PC-3 (cell line): ENCODE results near the gene LEP. TPM values are rescaled to one million over a fixed set of nuclear protein-coding genes. Genes with fewer than 3 reads are reported as not detected.

Experiments
- ATAC-seq: fragments of 200-7000 bp; cut with Tn5 transposase; 2 replicates; pipeline ENCODE4 v1.9.1; 2020; ENCODE audit warnings: mild to moderate bottlenecking, moderate library complexity
- BruUV-seq: library from RNA; stranded (reverse); fragments of 400-500 nt; replicated peaks from 2 replicates; lab custom pipeline; 2021; lab: Mats Ljungman, UMichigan
- CTCF ChIA-PET: fragments of 300-600 bp; sonication (Branson Sonifier 250); formaldehyde crosslinking; loops from one replicate; lab custom pipeline; 2022; ENCODE audit warnings: antibody characterized with exemption; lab: Charles Lee
- POLR2A ChIA-PET: fragments of 300-600 bp; sonication (Branson Sonifier 250); formaldehyde crosslinking; loops from one replicate; lab custom pipeline; 2022; ENCODE audit warnings: antibody characterized with exemption; ENCODE audit not compliant: unreplicated experiment; lab: Charles Lee
- DNase-seq: peaks from one replicate; pipeline ENCODE4 v3.0.0-alpha.2; 2015
- H2AFZ ChIP-seq: fragments of 300-600 bp; sonication (generic); 2 replicates; pipeline ENCODE4 v1.6.0; 2016; ENCODE audit warnings: antibody characterized with exemption, low read length
- H3F3A ChIP-seq: fragments of 300-600 bp; sonication (generic); one replicate; pipeline ENCODE4 v1.6.0; 2017; ENCODE audit warnings: antibody characterized with exemption, low read length, control low read depth, mild to moderate bottlenecking; ENCODE audit not compliant: unreplicated experiment
- H3K27ac ChIP-seq: fragments of 300-600 bp; sonication (generic); 2 replicates; pipeline ENCODE4 v1.5.1; 2016; ENCODE audit warnings: mild to moderate bottlenecking, low read length
- H3K27me3 ChIP-seq: fragments of 300-600 bp; sonication (generic); 2 replicates; pipeline ENCODE4 v1.6.1; 2016; ENCODE audit warnings: low read length, mixed read lengths
- H3K36me3 ChIP-seq: fragments of 300-600 bp; sonication (generic); 2 replicates; pipeline ENCODE4 v1.6.1; 2016; ENCODE audit warnings: low read depth, mixed run types, low read length, mixed read lengths
- H3K4me1 ChIP-seq: fragments of 300-600 bp; sonication (generic); 2 replicates; pipeline ENCODE4 v1.5.1; 2016; ENCODE audit warnings: low read length; ENCODE audit not compliant: insufficient read depth
- H3K4me2 ChIP-seq: fragments of 300-600 bp; sonication (generic); 2 replicates; pipeline ENCODE4 v1.6.0; 2016; ENCODE audit warnings: low read length
- H3K4me3 ChIP-seq: fragments of 300-600 bp; sonication (generic); 2 replicates; pipeline ENCODE4 v1.5.1; 2016; ENCODE audit warnings: mild to moderate bottlenecking, low read length, mixed read lengths
- H3K79me2 ChIP-seq: fragments of 300-600 bp; sonication (generic); 2 replicates; pipeline ENCODE4 v1.6.1; 2017; ENCODE audit warnings: low read length, mixed read lengths
- H3K9ac ChIP-seq: fragments of 300-600 bp; sonication (generic); 2 replicates; pipeline ENCODE4 v1.6.0; 2016; ENCODE audit warnings: mild to moderate bottlenecking, low read length
- H3K9me2 ChIP-seq: fragments of 300-600 bp; sonication (generic); replicated peaks from 2 replicates; pipeline ENCODE4 v1.6.1; 2016; ENCODE audit warnings: mixed run types, low read length, mixed read lengths
- H3K9me3 ChIP-seq: fragments of 300-600 bp; sonication (generic); 2 replicates; pipeline ENCODE4 v1.6.1; 2016; ENCODE audit warnings: low read length, mixed read lengths
- H4K20me1 ChIP-seq: fragments of 300-600 bp; sonication (generic); 2 replicates; pipeline ENCODE4 v1.6.1; 2016; ENCODE audit warnings: low read length, mixed read lengths
- EZH2 ChIP-seq: fragments of 300-600 bp; sonication (generic); IDR thresholded peaks from one replicate; pipeline ENCODE4 v1.6.1; 2017; ENCODE audit warnings: antibody characterized with exemption, mild to moderate bottlenecking, low read length; ENCODE audit not compliant: unreplicated experiment
- EZH2phosphoT487 ChIP-seq: fragments of 300-600 bp; sonication (generic); IDR thresholded peaks from 2 replicates; pipeline ENCODE4 v1.6.1; 2018; ENCODE audit warnings: mild to moderate bottlenecking, antibody characterized with exemption, low read length, borderline replicate concordance
- intact Hi-C: fragments of 100-400 bp; cut with micrococcal nuclease; formaldehyde crosslinking; loops from 2 replicates; pipeline ENCODE4 v1.9.0; 2023
- total RNA-seq: library from RNA; depleted of rRNA; stranded (reverse); fragments of >200 nt; gene quantifications from 2 replicates; pipeline ENCODE4 v1.2.3, GENCODE V29; 2014
- TF ChIP-seq, protein P1 (sequence below): fragments of 300-600 bp; sonication (generic); conservative IDR thresholded peaks from 2 replicates; pipeline ENCODE4 v1.5.1; 2017; ENCODE audit warnings: antibody characterized with exemption, low read depth, mild to moderate bottlenecking, low read length

The LEP gene
- total RNA-seq, 1 experiment from 2014 or later = not detected

DNA sequence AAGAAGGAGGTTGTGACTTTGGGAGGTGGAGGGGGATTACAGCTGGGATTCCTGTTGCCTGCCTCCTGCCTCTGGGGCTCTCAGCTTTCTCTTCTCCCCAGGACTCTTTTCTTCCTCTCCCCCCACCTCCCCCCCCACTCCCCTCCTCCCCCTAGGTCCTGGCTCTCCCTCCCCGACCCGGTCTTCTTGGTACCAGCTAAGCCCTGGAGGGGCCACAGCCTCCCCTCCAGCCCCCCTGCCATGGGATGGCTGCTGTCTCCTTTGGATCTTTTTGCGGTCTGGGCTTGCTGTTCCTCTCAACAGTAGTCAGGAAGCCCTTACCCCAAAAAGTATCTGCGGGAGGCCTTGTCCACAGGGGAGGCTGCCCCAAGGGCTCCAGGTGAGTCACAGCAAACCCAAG, 33.5 kb upstream of the LEP start:
- TF ChIP-seq EZH2 (no peak), EZH2phosphoT487 (no peak)
- TF ChIP-seq, protein P1, sequence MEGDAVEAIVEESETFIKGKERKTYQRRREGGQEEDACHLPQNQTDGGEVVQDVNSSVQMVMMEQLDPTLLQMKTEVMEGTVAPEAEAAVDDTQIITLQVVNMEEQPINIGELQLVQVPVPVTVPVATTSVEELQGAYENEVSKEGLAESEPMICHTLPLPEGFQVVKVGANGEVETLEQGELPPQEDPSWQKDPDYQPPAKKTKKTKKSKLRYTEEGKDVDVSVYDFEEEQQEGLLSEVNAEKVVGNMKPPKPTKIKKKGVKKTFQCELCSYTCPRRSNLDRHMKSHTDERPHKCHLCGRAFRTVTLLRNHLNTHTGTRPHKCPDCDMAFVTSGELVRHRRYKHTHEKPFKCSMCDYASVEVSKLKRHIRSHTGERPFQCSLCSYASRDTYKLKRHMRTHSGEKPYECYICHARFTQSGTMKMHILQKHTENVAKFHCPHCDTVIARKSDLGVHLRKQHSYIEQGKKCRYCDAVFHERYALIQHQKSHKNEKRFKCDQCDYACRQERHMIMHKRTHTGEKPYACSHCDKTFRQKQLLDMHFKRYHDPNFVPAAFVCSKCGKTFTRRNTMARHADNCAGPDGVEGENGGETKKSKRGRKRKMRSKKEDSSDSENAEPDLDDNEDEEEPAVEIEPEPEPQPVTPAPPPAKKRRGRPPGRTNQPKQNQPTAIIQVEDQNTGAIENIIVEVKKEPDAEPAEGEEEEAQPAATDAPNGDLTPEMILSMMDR = no peak
- no peaks in the 10 kb centered on the region for H4K20me1 ChIP-seq
- BruUV-seq = no TSS peak
- no peak overlapping the region for H3K4me3 ChIP-seq
- ATAC-seq = no peak
- no peaks in the 10 kb centered on the region for H3K9me3 ChIP-seq
- no peak for DNase-seq
- H3K27me3 ChIP-seq = peaks cover 14% of the 10 kb centered on the region
- no peaks in the 10 kb centered on the region for H3K36me3 ChIP-seq
- no peak overlapping the region for H3K27ac ChIP-seq
- peaks cover 11% of the 10 kb centered on the region; the same call in 1 of the 2 replicates for H3K4me1 ChIP-seq
- no peaks in the 10 kb centered on the region for H3K79me2 ChIP-seq
- intact Hi-C loops = loop anchor here (10.0 kb wide), 1 partner anchor 503 kb away; no protein-coding TSS in a partner anchor
- no peak overlapping the region for H3K9ac ChIP-seq
- H2AFZ ChIP-seq = no peak overlapping the region
- ChIA-PET POLR2A (no interaction called here), CTCF (interaction anchor here (0.6 kb wide), 1 partner anchor 72 kb away, joined by 3 read pairs; no protein-coding TSS in a partner anchor)
- H3K9me2 ChIP-seq = no peaks in the 10 kb centered on the region
- no peak overlapping the region for H3K4me2 ChIP-seq
- H3F3A ChIP-seq = no peaks in the 10 kb centered on the region

DNA sequence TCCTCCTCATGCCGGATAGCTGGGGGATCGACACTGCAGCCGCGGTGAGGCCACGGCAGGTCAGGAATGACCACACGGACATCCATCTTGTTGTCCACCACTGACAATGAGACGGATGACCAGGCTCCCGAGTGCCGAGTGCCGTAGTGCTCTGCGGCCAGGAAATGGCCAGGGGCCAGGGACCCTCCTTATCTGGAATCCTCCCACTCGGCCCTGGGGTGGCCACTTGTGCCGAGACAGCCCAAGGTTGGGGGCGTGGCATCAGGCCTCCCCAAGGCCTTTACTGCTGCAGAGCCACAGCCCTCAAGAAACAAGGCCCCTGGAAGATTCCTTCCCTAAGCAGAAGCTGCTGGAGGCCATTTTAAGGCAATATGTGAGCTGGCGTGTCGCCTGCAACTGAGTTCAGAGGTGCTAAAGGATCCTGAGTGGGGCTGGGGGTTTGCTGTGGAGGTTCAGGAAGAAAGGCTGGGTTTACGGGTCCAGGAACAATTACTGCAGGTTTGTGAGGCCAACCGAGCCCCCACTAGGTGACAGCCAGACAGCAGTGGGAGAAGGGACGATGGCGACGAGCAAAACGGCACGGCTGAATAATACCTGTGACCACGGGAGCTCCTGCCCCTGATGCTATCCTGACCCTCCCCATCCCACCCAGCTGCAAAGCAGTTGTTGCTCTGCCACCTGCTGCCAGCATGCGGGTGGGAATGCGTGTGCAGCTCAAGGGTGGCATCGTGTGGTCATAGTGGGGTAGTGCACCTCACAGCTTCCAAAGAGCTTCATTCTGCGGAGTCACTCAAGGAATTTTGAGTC, 31.6 kb upstream of the LEP start:
- Histone ChIP-seq H3K4me1 (peaks cover 11% of the 10 kb centered on the region; the same call in 1 of the 2 replicates), H3K4me3 (no peak overlapping the region), H3K9me2 (no peaks in the 10 kb centered on the region), H4K20me1 (no peaks in the 10 kb centered on the region), H3K9ac (no peak overlapping the region), H3K79me2 (no peaks in the 10 kb centered on the region), H3K9me3 (no peaks in the 10 kb centered on the region), H3K27ac (no peak overlapping the region), H3K4me2 (no peak overlapping the region; the same call in 1 of the 2 replicates), H3F3A (no peaks in the 10 kb centered on the region), H3K27me3 (no peaks in the 10 kb centered on the region), H2AFZ (no peak overlapping the region), H3K36me3 (no peaks in the 10 kb centered on the region)
- intact Hi-C loops = loop anchor here (1.0 to 10.0 kb wide), 3 partner anchors 74 to 1407 kb away; no protein-coding TSS in a partner anchor
- ATAC-seq (peak; percentile 61), DNase-seq (peak; percentile 85)
- TF ChIP-seq, protein P1 = peak; percentile 93
- no peak for TF ChIP-seq EZH2
- TF ChIP-seq EZH2phosphoT487 = no peak
- BruUV-seq = no TSS peak
- CTCF ChIA-PET = interaction anchor here (0.5 to 2.1 kb wide), 11 partner anchors 45 to 652 kb away, joined by 3 to 55 read pairs (median 4); no protein-coding TSS in a partner anchor
- POLR2A ChIA-PET = interaction anchor here (0.7 kb wide), 1 partner anchor 133 kb away, joined by 3 read pairs; no protein-coding TSS in a partner anchor

DNA sequence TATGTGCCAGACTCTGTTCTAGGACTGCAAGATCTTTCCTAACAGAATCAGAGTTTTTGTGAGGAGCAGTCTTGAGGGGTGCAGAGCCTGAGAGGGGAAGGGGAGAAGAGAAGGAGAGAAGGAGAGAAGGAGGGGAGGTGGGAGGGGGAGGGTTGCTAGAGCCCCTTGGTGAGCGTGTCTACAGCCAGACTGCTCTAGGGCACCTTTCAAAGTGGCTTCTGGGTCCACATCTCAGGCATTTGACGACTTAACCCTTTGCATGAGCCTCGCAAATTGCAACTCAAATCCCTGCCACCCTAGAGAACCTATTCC, 31.1 kb upstream of the LEP start:
- ATAC-seq = peak; percentile 4; the same call in 1 of the 2 replicates
- POLR2A ChIA-PET = interaction anchor here (0.7 kb wide), 1 partner anchor 133 kb away, joined by 3 read pairs; no protein-coding TSS in a partner anchor
- Histone ChIP-seq H3K27me3 (no peaks in the 10 kb centered on the region), H3K4me3 (no peak overlapping the region), H3K27ac (no peak overlapping the region), H3K4me2 (no peak overlapping the region; the same call in 1 of the 2 replicates), H4K20me1 (no peaks in the 10 kb centered on the region), H3K4me1 (peaks cover 11% of the 10 kb centered on the region), H3F3A (no peaks in the 10 kb centered on the region), H3K9ac (no peak overlapping the region), H3K9me2 (no peaks in the 10 kb centered on the region), H3K36me3 (no peaks in the 10 kb centered on the region), H3K9me3 (no peaks in the 10 kb centered on the region), H2AFZ (no peak overlapping the region), H3K79me2 (no peaks in the 10 kb centered on the region)
- BruUV-seq = no TSS peak
- CTCF ChIA-PET = interaction anchor here (0.5 to 2.1 kb wide), 11 partner anchors 45 to 652 kb away, joined by 3 to 55 read pairs (median 4); no protein-coding TSS in a partner anchor
- intact Hi-C loops = loop anchor here (5.0 kb wide), 1 partner anchor 1408 kb away; no protein-coding TSS in a partner anchor
- no peak for DNase-seq
- TF ChIP-seq EZH2 (no peak), EZH2phosphoT487 (no peak)
- TF ChIP-seq, protein P1 = no peak
